Right cardiac atrium (tissue), 5 donors: ENCODE data around the gene MPG. TPM values are rescaled to one million over a fixed set of nuclear protein-coding genes. Genes with fewer than 3 reads are reported as not detected.

Experiments used
- ATAC-seq, 2 donors: fragments of 200-7000 bp; cut with Tn5 transposase; one replicate each; pipeline versions ENCODE4 v1.8.0 to v1.9.1; 2020; ENCODE audit warnings: moderate library complexity in 2 of 2, mild to moderate bottlenecking in 1 of 2
- DNase-seq, 3 donors: peaks; one replicate each; pipeline ENCODE4 v3.0.0-alpha.2; 2020
- H3K27ac ChIP-seq: one replicate; pipeline ENCODE4 v1.5.1; 2013; ENCODE audit warnings: mild to moderate bottlenecking, low read length, control low read depth, moderate library complexity
- H3K27me3 ChIP-seq: one replicate; pipeline ENCODE4 v1.6.1; 2013; ENCODE audit not compliant: control insufficient read depth, insufficient read depth
- H3K4me1 ChIP-seq: one replicate; pipeline ENCODE4 v1.6.1; 2013; ENCODE audit warnings: low read length; ENCODE audit not compliant: control insufficient read depth, insufficient read depth
- H3K4me3 ChIP-seq: one replicate; pipeline ENCODE4 v1.5.1; 2013; ENCODE audit warnings: low read length, control low read depth
- H3K9me3 ChIP-seq: one replicate; pipeline ENCODE4 v1.6.1; 2013; ENCODE audit warnings: low read length; ENCODE audit not compliant: control insufficient read depth
- WGBS: extraction: QIAGEN DNeasy Blood & Tissue Kit; methylation state at CpG from one replicate; pipeline ENCODE4 v1.1.7; 2013; 5-methylcytosine and 5-hydroxymethylcytosine counted together
- intact Hi-C, 4 donors: fragments of 100-400 bp; cut with DNase I; formaldehyde crosslinking; loops; one replicate each; pipeline versions ENCODE4 v1.11.0 to v1.14.0; 2022 to 2023
- polyA plus RNA-seq: library from polyadenylated mRNA; stranded (reverse); fragments of 200-250 nt; gene quantifications from one replicate; pipeline ENCODE4 v1.2.3, GENCODE V29; 2013
- total RNA-seq, 4 donors: library from RNA; stranded (reverse); fragmentation: NEBNext Ultra II Directional; extraction: Animal tissue kit (Norgen Biotek cat#: 25700); gene quantifications; one replicate each; pipeline ENCODE4 v1.2.1, GENCODE V29; 2021
- donor health status: healthy with polysubstance abuse.
- donor health status: DM: no; HTN: yes; CAD: no.
- donor health status: DM: no; HTN: no; CAD: no.
- donor health status: DM: no; HTN: yes; CAD: no; lungs with severe emphysema.
- donor health status: DM: yes; HTN: yes; CAD: no.

Gene MPG
- total and polyA plus RNA-seq, 5 donors, result 31.8 to 56.8 (median 38.7) TPM

- ATAC-seq, result peak in 1 of 2 donors; percentile 4
- whole genome bisulfite sequencing, result 66% methylated on average over 27 of the region's 27 CpGs
- intact Hi-C loops, result loop anchor here in 3 of 4 donors (2.0 kb wide), 1 partner anchor 29 kb away; no protein-coding TSS in a partner anchor
- H3K4me1 ChIP-seq, result peaks cover 11% of the 10 kb centered on the region
- no peak overlapping the region for H3K27ac ChIP-seq
- no peak overlapping the region for H3K4me3 ChIP-seq
- no peaks in the 10 kb centered on the region for H3K9me3 ChIP-seq
- peak; percentile 60 to 79 (median 76) for DNase-seq
- H3K27me3 ChIP-seq, result no peaks in the 10 kb centered on the region
Measured at GRCh38 chr16:67884-68789, 9.9 kb upstream of the MPG start.

DNA sequence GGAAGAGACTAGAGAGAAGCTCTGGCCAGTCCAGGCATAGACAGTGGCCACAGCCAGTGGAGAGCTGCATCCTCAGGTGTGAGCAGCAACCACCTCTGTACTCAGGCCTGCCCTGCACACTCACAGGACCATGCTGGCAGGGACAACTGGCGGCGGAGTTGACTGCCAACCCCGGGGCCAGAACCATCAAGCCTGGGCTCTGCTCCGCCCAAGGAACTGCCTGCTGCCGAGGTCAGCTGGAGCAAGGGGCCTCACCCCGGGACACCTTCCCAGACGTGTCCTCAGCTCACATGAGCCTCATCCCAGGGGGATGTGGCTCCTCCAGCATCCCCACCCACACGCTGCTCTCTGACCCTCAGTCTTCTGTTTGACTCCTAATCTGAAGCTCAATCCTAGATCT lies 8.8 kb upstream of the MPG start:
- H3K4me1 ChIP-seq, result peaks cover 11% of the 10 kb centered on the region

GRCh38 chr16:71210-71539 lies 6.8 kb upstream of the MPG start:
- Histone ChIP-seq H3K9me3 (no peaks in the 10 kb centered on the region), H3K27ac (no peak overlapping the region), H3K4me1 (peaks cover 16% of the 10 kb centered on the region), H3K4me3 (peak overlapping the region; percentile 80), H3K27me3 (no peaks in the 10 kb centered on the region)
- intact Hi-C loops, result no loop called here
- DNase-seq (no peak), ATAC-seq (no peak)
- 52% methylated on average over 5 of the region's 5 CpGs for WGBS

More for the DNA sequence above, 8.8 kb upstream of the MPG start:
- peak in 2 of 3 donors; percentile 52 to 58 for DNase-seq
- intact Hi-C loops, result no loop called here
- no peak overlapping the region for H3K27ac ChIP-seq
- H3K4me3 ChIP-seq, result no peak overlapping the region
- 67% methylated on average over 8 of the region's 8 CpGs for WGBS
- no peaks in the 10 kb centered on the region for H3K27me3 ChIP-seq
- H3K9me3 ChIP-seq, result no peaks in the 10 kb centered on the region
- ATAC-seq, result no peak

DNA sequence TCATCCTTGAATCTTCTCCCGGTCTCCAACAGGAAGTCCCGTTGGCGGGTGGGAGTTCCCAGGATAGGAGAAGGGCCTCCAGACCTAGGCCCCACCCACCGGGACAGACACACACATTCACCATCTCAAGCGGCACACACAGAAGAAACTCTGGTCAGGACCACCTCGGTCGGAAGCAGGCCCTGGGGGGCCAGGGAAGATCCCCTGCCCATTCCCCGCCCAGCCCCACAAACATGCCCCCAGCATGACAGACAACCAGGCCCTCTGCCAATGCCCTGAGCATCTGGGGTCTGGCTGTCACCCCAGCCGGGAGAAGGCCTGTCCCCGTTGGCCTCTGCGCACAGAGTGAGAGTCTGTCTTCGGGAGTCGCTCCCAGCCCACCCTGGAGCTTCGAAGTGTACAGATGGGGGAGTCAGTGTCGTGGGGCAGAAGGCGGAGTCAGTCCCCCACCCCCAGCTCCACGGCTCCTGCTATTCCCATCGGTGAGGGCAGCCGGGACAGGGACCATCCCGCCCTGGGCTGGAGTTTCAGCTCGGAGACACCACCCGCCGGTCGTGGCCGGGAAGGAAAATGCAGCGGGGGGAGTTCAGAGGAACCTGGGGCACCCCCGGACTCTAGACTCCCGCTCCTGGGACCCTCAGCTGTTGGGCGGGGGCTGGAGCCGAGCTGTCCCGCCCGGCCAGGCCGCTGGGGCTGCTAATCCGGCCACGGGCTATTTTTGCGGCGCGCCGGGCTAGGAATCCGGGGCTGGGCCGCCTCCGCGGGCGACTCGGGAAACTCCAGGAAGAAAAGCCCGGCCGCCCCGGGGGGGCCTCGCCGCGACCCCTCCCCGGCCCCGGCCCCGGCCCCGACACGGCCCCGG lies 6.3 kb upstream of the MPG start:
- H3K4me3 ChIP-seq, result peak overlapping the region; percentile 80
- H3K27ac ChIP-seq, result peak overlapping the region; percentile 87
- DNase-seq, result peak; percentile 78 to 91 (median 85)
- intact Hi-C loops, result no loop called here
- no peaks in the 10 kb centered on the region for H3K27me3 ChIP-seq
- whole genome bisulfite sequencing, result 4% methylated on average over 56 of the region's 57 CpGs
- H3K4me1 ChIP-seq, result peaks cover 16% of the 10 kb centered on the region
- peak; percentile 19 to 25 for ATAC-seq
- H3K9me3 ChIP-seq, result no peaks in the 10 kb centered on the region

- ATAC-seq (peak; percentile 51 to 69), DNase-seq (peak; percentile 74 to 89 (median 89))
- H3K27me3 ChIP-seq, result no peaks in the 10 kb centered on the region
- intact Hi-C loops, result no loop called here
- H3K4me1 ChIP-seq, result peaks cover 22% of the 10 kb centered on the region
- peak within 1 kb of the TSS; percentile 80 for H3K4me3 ChIP-seq
- H3K27ac ChIP-seq, result peak within 1 kb of the TSS; percentile 91
- H3K9me3 ChIP-seq, result no peaks in the 10 kb centered on the region
- 21% methylated on average over 61 of the region's 62 CpGs for WGBS
Measured at GRCh38 chr16:72561-73548, 5.2 kb upstream of the MPG start, which contains the start of gene RHBDF1. Gene RHBDF1, minus strand, starts transcription at chr16:72631. Its CDS starts 7,616 bp downstream, at chr16:65015.

DNA sequence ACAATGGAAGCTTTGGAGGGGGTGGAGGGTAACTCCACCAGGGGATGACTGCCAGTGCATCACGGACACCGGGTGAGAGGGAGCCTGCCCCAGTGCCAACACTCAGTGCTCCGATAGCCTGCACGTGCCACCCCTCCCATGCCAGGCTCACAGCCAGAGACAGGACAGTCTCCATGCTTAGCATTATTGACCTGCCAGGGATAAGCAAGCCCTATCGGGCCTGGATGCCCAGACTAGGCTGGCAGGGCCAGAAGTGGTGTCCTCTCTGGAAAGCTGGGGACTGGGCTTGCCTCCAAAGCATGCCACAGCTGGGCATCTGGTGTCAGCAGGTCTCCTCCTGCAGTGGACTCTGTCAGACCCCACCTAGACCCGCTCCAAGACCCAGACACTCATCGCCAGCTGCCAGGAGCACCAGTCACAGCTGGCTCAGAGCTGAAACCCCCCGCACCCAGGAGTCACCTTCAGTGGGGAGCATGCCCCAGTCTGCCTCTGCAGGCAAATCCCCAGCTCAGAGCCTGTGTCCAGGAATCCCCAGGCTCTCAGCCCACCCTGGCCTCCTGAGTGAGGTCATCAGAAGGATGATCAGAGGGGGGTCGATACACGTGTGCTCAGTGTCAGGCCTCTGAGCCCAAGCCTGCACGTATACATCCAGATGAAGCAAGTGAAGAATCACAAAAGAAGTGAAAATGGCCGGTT lies 3.8 kb upstream of the MPG start:
- Histone ChIP-seq H3K27me3 (no peaks in the 10 kb centered on the region), H3K4me1 (peaks cover 20% of the 10 kb centered on the region), H3K9me3 (no peaks in the 10 kb centered on the region), H3K4me3 (no peak overlapping the region), H3K27ac (peak overlapping the region; percentile 66)
- intact Hi-C loops, result no loop called here
- WGBS, result 56% methylated on average over 12 of the region's 12 CpGs
- peak; percentile 57 to 87 (median 84) for DNase-seq
- peak in 1 of 2 donors; percentile 14 for ATAC-seq

GRCh38 chr16:74747-75334 lies 3.2 kb upstream of the MPG start:
- Histone ChIP-seq H3K4me3 (no peak overlapping the region), H3K4me1 (peaks cover 17% of the 10 kb centered on the region), H3K27ac (peak overlapping the region; percentile 82), H3K27me3 (no peaks in the 10 kb centered on the region), H3K9me3 (no peaks in the 10 kb centered on the region)
- ATAC-seq (no peak), DNase-seq (no peak)
- 81% methylated on average over 16 of the region's 16 CpGs for WGBS
- intact Hi-C loops, result no loop called here

- 25% methylated on average over 11 of the region's 11 CpGs for WGBS
- ATAC-seq (peak; percentile 12 to 18), DNase-seq (peak; percentile 80 to 93 (median 93))
- Histone ChIP-seq H3K9me3 (no peaks in the 10 kb centered on the region), H3K27ac (peak overlapping the region; percentile 88), H3K4me1 (peaks cover 16% of the 10 kb centered on the region), H3K27me3 (no peaks in the 10 kb centered on the region), H3K4me3 (no peak overlapping the region)
- intact Hi-C loops, result no loop called here
Measured at GRCh38 chr16:75580-76501, 2.2 kb upstream of the MPG start.
